ENCODE results near the gene TTC21A. TPM values are rescaled to one million over a fixed set of nuclear protein-coding genes. Genes with fewer than 3 reads are reported as not detected.

Gene TTC21A
- total and polyA plus RNA-seq, 2 of the 13 experiments (the other 11 are each of a cell fraction or from before 2014, with no cell fraction given) = 0.31 to 1.5 TPM

DNA sequence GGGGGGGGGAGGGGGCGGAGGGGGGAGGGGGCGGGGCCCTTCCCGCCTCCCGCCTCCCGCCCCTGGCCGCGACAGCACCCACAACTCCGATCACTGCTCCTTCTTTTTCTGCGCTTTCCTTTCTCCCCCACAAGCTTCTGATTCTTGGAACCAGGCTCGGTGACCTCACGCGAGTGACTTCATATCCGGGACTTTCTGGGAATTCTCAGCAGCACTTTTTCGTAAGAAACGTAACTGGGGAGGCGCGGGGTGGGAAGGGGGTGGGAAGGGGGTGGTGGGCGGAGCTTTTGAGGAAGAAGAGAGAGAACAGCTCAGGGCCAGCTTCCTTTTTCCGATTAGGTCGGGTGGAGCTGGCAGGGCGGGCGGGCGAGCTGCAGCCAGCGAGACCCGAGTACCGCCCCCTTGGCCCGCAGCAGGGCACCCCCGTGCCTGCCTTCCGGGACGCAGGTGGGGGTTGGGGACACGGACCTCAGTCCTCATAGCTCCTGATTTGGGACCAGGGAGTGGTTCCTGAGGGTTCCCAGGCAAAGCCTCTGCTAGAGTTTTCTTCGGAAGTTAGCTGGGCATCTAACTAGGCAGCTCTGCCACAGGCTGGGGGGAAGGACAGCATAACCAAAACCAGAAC, 70.3 kb downstream of the TTC21A start (continued):
- TF ChIP-seq, protein P1, sequence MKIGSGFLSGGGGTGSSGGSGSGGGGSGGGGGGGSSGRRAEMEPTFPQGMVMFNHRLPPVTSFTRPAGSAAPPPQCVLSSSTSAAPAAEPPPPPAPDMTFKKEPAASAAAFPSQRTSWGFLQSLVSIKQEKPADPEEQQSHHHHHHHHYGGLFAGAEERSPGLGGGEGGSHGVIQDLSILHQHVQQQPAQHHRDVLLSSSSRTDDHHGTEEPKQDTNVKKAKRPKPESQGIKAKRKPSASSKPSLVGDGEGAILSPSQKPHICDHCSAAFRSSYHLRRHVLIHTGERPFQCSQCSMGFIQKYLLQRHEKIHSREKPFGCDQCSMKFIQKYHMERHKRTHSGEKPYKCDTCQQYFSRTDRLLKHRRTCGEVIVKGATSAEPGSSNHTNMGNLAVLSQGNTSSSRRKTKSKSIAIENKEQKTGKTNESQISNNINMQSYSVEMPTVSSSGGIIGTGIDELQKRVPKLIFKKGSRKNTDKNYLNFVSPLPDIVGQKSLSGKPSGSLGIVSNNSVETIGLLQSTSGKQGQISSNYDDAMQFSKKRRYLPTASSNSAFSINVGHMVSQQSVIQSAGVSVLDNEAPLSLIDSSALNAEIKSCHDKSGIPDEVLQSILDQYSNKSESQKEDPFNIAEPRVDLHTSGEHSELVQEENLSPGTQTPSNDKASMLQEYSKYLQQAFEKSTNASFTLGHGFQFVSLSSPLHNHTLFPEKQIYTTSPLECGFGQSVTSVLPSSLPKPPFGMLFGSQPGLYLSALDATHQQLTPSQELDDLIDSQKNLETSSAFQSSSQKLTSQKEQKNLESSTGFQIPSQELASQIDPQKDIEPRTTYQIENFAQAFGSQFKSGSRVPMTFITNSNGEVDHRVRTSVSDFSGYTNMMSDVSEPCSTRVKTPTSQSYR (CRISPR knock-in tag; IDR thresholded peaks at IDR 0.05; ENCODE audit: borderline replicate concordance) = peak; percentile 56; the same call in 1 of the 2 replicates
- TF ChIP-seq, protein P2, sequence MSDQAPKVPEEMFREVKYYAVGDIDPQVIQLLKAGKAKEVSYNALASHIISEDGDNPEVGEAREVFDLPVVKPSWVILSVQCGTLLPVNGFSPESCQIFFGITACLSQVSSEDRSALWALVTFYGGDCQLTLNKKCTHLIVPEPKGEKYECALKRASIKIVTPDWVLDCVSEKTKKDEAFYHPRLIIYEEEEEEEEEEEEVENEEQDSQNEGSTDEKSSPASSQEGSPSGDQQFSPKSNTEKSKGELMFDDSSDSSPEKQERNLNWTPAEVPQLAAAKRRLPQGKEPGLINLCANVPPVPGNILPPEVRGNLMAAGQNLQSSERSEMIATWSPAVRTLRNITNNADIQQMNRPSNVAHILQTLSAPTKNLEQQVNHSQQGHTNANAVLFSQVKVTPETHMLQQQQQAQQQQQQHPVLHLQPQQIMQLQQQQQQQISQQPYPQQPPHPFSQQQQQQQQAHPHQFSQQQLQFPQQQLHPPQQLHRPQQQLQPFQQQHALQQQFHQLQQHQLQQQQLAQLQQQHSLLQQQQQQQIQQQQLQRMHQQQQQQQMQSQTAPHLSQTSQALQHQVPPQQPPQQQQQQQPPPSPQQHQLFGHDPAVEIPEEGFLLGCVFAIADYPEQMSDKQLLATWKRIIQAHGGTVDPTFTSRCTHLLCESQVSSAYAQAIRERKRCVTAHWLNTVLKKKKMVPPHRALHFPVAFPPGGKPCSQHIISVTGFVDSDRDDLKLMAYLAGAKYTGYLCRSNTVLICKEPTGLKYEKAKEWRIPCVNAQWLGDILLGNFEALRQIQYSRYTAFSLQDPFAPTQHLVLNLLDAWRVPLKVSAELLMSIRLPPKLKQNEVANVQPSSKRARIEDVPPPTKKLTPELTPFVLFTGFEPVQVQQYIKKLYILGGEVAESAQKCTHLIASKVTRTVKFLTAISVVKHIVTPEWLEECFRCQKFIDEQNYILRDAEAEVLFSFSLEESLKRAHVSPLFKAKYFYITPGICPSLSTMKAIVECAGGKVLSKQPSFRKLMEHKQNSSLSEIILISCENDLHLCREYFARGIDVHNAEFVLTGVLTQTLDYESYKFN (CRISPR knock-in tag; conservative IDR thresholded peaks at IDR 0.05) = 0 out of 2 replicates have a peak, but pooled peaks have one; percentile 6
- TF ChIP-seq HDAC2 (CRISPR knock-in tag; IDR thresholded peaks at IDR 0.05) = 0 out of 2 replicates have a peak, but pooled peaks have one; percentile 14

DNA sequence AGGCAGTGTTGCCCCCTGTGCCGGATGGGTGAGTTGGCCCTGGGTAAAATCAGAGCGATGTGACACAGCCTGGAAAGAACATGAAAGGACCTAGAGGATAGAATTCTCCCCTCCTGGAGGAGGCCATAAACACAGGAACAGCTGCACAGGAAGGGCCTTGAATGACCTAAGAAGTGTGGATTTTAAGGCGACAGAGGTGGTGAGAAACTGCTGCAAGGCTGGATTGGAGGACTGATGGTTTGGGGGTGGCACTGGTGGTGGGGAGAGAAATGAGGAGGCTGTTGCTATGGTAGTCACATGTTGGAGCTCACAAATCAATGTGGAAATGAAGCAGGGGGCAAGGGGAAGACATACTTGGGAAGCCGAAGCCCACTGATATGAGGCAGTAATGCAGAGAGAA, 71.1 kb downstream of the TTC21A start:
- Histone ChIP-seq H3K4me1 (ENCODE audit: insufficient read depth, low read length) (peaks cover 50% of the 10 kb centered on the region), H3K79me2 (ENCODE audit: insufficient read depth, low read length) (no peaks in the 10 kb centered on the region), H3K27me3 (ENCODE audit: control insufficient read depth in 1 of 2, insufficient read depth in 2 of 2, low read length in 2 of 2) (peaks cover 3 to 21% of the 10 kb centered on the region in 2 experiments; a peak in 3 of 5 replicates), H3K9ac (ENCODE audit: insufficient read depth, low read depth, low read length) (peak overlapping the region; percentile 68; the same call in 1 of the 2 replicates), H3K9me3 (ENCODE audit: low read length) (no peaks in the 10 kb centered on the region), H3K36me3 (replicated peaks in 1 of 2; ENCODE audit: control insufficient read depth in 1 of 2, insufficient read depth in 2 of 2, low read length in 2 of 2) (no peaks in the 10 kb centered on the region), H3K27ac (ENCODE audit: extremely low read length, insufficient read depth, low read length) (no peak overlapping the region), H4K20me1 (ENCODE audit: insufficient read depth, low read length) (no peaks in the 10 kb centered on the region), H2AFZ (ENCODE audit: low read length) (no peak overlapping the region), H3K4me2 (ENCODE audit: low read depth, low read length) (peak overlapping the region; percentile 93), H3K4me3 (replicated peaks in 1 of 3; ENCODE audit: insufficient read depth in 1 of 3, low read depth in 2 of 3, low read length in 3 of 3) (peak overlapping the region; percentile 71 to 79 (median 72); a peak in 5 of 6 replicates)
- ChIA-PET POLR2A (interaction anchor here (1.1 to 1.3 kb wide), 3 partner anchors 24 to 71 kb away, joined by 3 to 5 read pairs (median 3); partner anchors contain the start of genes GORASP1 and TTC21A), CTCF (ENCODE audit: low intra/inter-chr PET ratio, low total read pairs) (interaction anchor here (0.8 kb wide), 1 partner anchor 52 kb away, joined by 3 read pairs; no protein-coding TSS in a partner anchor)
- FAIRE-seq = no peak
- intact Hi-C loops (cut with micrococcal nuclease; ENCODE audit: unreplicated experiment) = no loop called here
- DNase-seq (ENCODE audit: low spot score) = no peak
- BruUV-seq (replicated peaks) = no TSS peak
- ATAC-seq = no peak
- in situ Hi-C loops (cut with HindIII; ENCODE audit: extremely low pct_ligation_motif_present, low pct_unique_long_range_greater_than_20kb) = no loop called here
- 65% methylated on average over 4 of the region's 4 CpGs for WGBS (ENCODE audit: low lambda C conversion rate)
- TF ChIP-seq, protein P3, sequence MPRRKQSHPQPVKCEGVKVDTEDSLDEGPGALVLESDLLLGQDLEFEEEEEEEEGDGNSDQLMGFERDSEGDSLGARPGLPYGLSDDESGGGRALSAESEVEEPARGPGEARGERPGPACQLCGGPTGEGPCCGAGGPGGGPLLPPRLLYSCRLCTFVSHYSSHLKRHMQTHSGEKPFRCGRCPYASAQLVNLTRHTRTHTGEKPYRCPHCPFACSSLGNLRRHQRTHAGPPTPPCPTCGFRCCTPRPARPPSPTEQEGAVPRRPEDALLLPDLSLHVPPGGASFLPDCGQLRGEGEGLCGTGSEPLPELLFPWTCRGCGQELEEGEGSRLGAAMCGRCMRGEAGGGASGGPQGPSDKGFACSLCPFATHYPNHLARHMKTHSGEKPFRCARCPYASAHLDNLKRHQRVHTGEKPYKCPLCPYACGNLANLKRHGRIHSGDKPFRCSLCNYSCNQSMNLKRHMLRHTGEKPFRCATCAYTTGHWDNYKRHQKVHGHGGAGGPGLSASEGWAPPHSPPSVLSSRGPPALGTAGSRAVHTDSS (CRISPR knock-in tag; conservative IDR thresholded peaks at IDR 0.05) = no peak
- TF ChIP-seq SRY (CRISPR knock-in tag; IDR thresholded peaks at IDR 0.05) = no peak
- TF ChIP-seq, protein P4, sequence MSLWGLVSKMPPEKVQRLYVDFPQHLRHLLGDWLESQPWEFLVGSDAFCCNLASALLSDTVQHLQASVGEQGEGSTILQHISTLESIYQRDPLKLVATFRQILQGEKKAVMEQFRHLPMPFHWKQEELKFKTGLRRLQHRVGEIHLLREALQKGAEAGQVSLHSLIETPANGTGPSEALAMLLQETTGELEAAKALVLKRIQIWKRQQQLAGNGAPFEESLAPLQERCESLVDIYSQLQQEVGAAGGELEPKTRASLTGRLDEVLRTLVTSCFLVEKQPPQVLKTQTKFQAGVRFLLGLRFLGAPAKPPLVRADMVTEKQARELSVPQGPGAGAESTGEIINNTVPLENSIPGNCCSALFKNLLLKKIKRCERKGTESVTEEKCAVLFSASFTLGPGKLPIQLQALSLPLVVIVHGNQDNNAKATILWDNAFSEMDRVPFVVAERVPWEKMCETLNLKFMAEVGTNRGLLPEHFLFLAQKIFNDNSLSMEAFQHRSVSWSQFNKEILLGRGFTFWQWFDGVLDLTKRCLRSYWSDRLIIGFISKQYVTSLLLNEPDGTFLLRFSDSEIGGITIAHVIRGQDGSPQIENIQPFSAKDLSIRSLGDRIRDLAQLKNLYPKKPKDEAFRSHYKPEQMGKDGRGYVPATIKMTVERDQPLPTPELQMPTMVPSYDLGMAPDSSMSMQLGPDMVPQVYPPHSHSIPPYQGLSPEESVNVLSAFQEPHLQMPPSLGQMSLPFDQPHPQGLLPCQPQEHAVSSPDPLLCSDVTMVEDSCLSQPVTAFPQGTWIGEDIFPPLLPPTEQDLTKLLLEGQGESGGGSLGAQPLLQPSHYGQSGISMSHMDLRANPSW (CRISPR knock-in tag; IDR thresholded peaks at IDR 0.05; ENCODE audit: borderline replicate concordance) = no peak
- TF ChIP-seq, protein P5, sequence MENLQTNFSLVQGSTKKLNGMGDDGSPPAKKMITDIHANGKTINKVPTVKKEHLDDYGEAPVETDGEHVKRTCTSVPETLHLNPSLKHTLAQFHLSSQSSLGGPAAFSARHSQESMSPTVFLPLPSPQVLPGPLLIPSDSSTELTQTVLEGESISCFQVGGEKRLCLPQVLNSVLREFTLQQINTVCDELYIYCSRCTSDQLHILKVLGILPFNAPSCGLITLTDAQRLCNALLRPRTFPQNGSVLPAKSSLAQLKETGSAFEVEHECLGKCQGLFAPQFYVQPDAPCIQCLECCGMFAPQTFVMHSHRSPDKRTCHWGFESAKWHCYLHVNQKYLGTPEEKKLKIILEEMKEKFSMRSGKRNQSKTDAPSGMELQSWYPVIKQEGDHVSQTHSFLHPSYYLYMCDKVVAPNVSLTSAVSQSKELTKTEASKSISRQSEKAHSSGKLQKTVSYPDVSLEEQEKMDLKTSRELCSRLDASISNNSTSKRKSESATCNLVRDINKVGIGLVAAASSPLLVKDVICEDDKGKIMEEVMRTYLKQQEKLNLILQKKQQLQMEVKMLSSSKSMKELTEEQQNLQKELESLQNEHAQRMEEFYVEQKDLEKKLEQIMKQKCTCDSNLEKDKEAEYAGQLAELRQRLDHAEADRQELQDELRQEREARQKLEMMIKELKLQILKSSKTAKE (CRISPR knock-in tag; IDR thresholded peaks at IDR 0.05; ENCODE audit: borderline replicate concordance) = no peak

All from HepG2 (cell line).